ENCODE results near the gene UNC5C. TPM values are rescaled to one million over a fixed set of nuclear protein-coding genes. Genes with fewer than 3 reads are reported as not detected.

UNC5C gene
- total RNA-seq, 3 donors from 2014 or later (not counting 1 experiment from before 2014, with no cell fraction given): not detected

DNA sequence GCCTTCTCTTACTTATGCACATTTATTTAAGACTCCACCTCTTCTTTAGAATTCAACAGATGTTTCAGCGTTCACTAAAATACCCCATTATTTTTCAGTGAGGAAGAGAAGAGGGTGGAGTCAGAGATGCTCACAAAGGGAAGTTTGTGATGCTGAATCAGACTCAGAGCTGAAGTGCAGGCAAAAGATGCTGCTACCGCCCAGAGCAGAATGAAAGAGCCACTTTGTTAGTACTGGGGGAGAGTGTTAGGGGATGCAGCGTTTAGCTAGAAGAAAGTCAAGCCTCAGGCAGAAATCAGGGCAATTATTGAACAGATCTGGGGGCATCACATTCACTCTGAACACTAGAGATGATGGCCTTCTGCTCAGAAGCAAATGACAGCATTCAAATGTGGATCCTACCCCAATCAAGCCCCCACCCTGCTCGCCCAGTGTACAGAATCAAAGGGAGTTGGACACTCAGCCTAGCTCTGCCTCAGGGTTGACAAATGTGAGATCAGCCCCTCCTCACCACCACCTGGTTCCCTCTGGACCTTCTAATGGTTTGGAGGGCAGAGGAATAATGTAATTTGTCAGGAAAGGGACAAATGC lies 138.3 kb downstream of the UNC5C start:
- no peak for TF ChIP-seq CTCF (IDR thresholded peaks at IDR 0.05)
- Histone ChIP-seq H3K4me1 (ENCODE audit: control insufficient read depth, insufficient read depth, low read length) (no peaks in the 10 kb centered on the region), H3K27me3 (ENCODE audit: control insufficient read depth, insufficient read depth, low read length) (no peaks in the 10 kb centered on the region), H3K36me3 (ENCODE audit: control insufficient read depth, insufficient read depth, low read length) (no peaks in the 10 kb centered on the region), H3K27ac (ENCODE audit: low read length) (no peak overlapping the region), H3K4me3 (ENCODE audit: low read length) (no peak overlapping the region), H3K9me3 (ENCODE audit: control insufficient read depth, insufficient read depth, low read length) (no peaks in the 10 kb centered on the region)
- Mint-ChIP-seq H3K4me3 (no peak overlapping the region), H3K9me3 (peaks cover 3 to 4% of the 10 kb centered on the region in 2 donors), H3K36me3 (no peaks in the 10 kb centered on the region), H3K27ac (no peak overlapping the region), H3K4me1 (no peaks in the 10 kb centered on the region), H3K27me3 (ENCODE audit: low read depth in 2 of 2) (peaks cover 5 to 6% of the 10 kb centered on the region in 2 donors)
- DNase-seq: no peak
- ATAC-seq: no peak
- intact Hi-C loops (cut with micrococcal nuclease): no loop called here
- 69% methylated on average over 3 of the region's 4 CpGs for WGBS (ENCODE audit: insufficient coverage)

- Histone ChIP-seq H3K4me3 (ENCODE audit: low read length) (no peak overlapping the region), H3K27me3 (ENCODE audit: control insufficient read depth, insufficient read depth, low read length) (no peaks in the 10 kb centered on the region), H3K27ac (ENCODE audit: low read length) (no peak overlapping the region), H3K4me1 (ENCODE audit: control insufficient read depth, insufficient read depth, low read length) (no peaks in the 10 kb centered on the region), H3K9me3 (ENCODE audit: control insufficient read depth, insufficient read depth, low read length) (no peaks in the 10 kb centered on the region), H3K36me3 (ENCODE audit: control insufficient read depth, insufficient read depth, low read length) (no peaks in the 10 kb centered on the region)
- Mint-ChIP-seq H3K36me3 (no peaks in the 10 kb centered on the region), H3K27ac (no peak overlapping the region), H3K27me3 (ENCODE audit: low read depth in 2 of 2) (peaks cover 5 to 6% of the 10 kb centered on the region in 2 donors), H3K9me3 (peaks cover 3 to 4% of the 10 kb centered on the region in 2 donors), H3K4me1 (no peaks in the 10 kb centered on the region), H3K4me3 (no peak overlapping the region)
- 67% methylated on average over 1 of the region's 2 CpGs for WGBS (ENCODE audit: insufficient coverage)
- DNase-seq (no peak), ATAC-seq (no peak)
- no peak for TF ChIP-seq CTCF (IDR thresholded peaks at IDR 0.05)
- intact Hi-C loops (cut with micrococcal nuclease): no loop called here
Observed at GRCh38 chr4:95409750-95410149, 139.0 kb downstream of the UNC5C start.

GRCh38 chr4:95409127-95409526 lies 139.6 kb downstream of the UNC5C start:
- Mint-ChIP-seq H3K27me3 (ENCODE audit: low read depth in 2 of 2) (peaks cover 5 to 6% of the 10 kb centered on the region in 2 donors), H3K36me3 (no peaks in the 10 kb centered on the region), H3K4me3 (no peak overlapping the region), H3K9me3 (peaks cover 3 to 4% of the 10 kb centered on the region in 2 donors), H3K4me1 (no peaks in the 10 kb centered on the region), H3K27ac (no peak overlapping the region)
- no peak for DNase-seq
- H3K27ac ChIP-seq (ENCODE audit: low read length): no peak overlapping the region
- TF ChIP-seq CTCF (IDR thresholded peaks at IDR 0.05): no peak
- ATAC-seq: no peak
- H3K9me3 ChIP-seq (ENCODE audit: control insufficient read depth, insufficient read depth, low read length): no peaks in the 10 kb centered on the region
- H3K4me1 ChIP-seq (ENCODE audit: control insufficient read depth, insufficient read depth, low read length): no peaks in the 10 kb centered on the region
- H3K27me3 ChIP-seq (ENCODE audit: control insufficient read depth, insufficient read depth, low read length): no peaks in the 10 kb centered on the region
- H3K36me3 ChIP-seq (ENCODE audit: control insufficient read depth, insufficient read depth, low read length): no peaks in the 10 kb centered on the region
- intact Hi-C loops (cut with micrococcal nuclease): no loop called here
- H3K4me3 ChIP-seq (ENCODE audit: low read length): no peak overlapping the region

- H3K9me3 Mint-ChIP-seq: peaks cover 2 to 4% of the 10 kb centered on the region in 2 donors
- H3K27ac ChIP-seq (ENCODE audit: low read length): no peak overlapping the region
- no peaks in the 10 kb centered on the region for H3K36me3 ChIP-seq (ENCODE audit: control insufficient read depth, insufficient read depth, low read length)
- peaks cover 2 to 5% of the 10 kb centered on the region in 2 donors for H3K27me3 Mint-ChIP-seq (ENCODE audit: low read depth in 2 of 2)
- no peak overlapping the region for H3K27ac Mint-ChIP-seq
- no peak for TF ChIP-seq CTCF (IDR thresholded peaks at IDR 0.05)
- H3K4me1 ChIP-seq (ENCODE audit: control insufficient read depth, insufficient read depth, low read length): no peaks in the 10 kb centered on the region
- no peak for DNase-seq
- intact Hi-C loops (cut with micrococcal nuclease): no loop called here
- no peak overlapping the region for H3K4me3 ChIP-seq (ENCODE audit: low read length)
- H3K4me3 Mint-ChIP-seq: no peak overlapping the region
- no peaks in the 10 kb centered on the region for H3K4me1 Mint-ChIP-seq
- no peaks in the 10 kb centered on the region for H3K36me3 Mint-ChIP-seq
- ATAC-seq: no peak
- no peaks in the 10 kb centered on the region for H3K27me3 ChIP-seq (ENCODE audit: control insufficient read depth, insufficient read depth, low read length)
- H3K9me3 ChIP-seq (ENCODE audit: control insufficient read depth, insufficient read depth, low read length): no peaks in the 10 kb centered on the region
Observed at GRCh38 chr4:95402299-95402698, 146.5 kb downstream of the UNC5C start.
